Chondrocyte (in vitro differentiated cells): ENCODE data around the gene NOD2. TPM values are rescaled to one million over a fixed set of nuclear protein-coding genes. Genes with fewer than 3 reads are reported as not detected.

Experiments
- DNase-seq: peaks from one replicate; pipeline ENCODE4 v3.0.0; 2021; ENCODE audit warnings: mixed read lengths, low spot score
- H3K27ac Mint-ChIP-seq: one replicate; pipeline ENCODE4 v1.8.0; 2021; ENCODE audit warnings: mild to moderate bottlenecking, moderate library complexity, mixed read lengths; ENCODE audit not compliant: unreplicated experiment
- H3K27me3 Mint-ChIP-seq: 2 replicates; pipeline ENCODE4 v1.8.0; 2021; ENCODE audit warnings: low read depth, mixed read lengths
- H3K36me3 Mint-ChIP-seq: 2 replicates; pipeline ENCODE4 v1.8.0; 2021; ENCODE audit warnings: low read depth, mixed read lengths
- H3K4me1 Mint-ChIP-seq: 2 replicates; pipeline ENCODE4 v1.8.0; 2021; ENCODE audit warnings: low read depth, mild to moderate bottlenecking, mixed read lengths
- H3K4me3 Mint-ChIP-seq: one replicate; pipeline ENCODE4 v1.8.0; 2021; ENCODE audit warnings: mild to moderate bottlenecking, moderate library complexity, mixed read lengths; ENCODE audit not compliant: unreplicated experiment
- H3K9me3 Mint-ChIP-seq: 2 replicates; pipeline ENCODE4 v1.8.0; 2021; ENCODE audit warnings: low read depth, mixed read lengths
- total RNA-seq: library from RNA; stranded (reverse); gene quantifications from 3 replicates; pipeline ENCODE4 v1.2.1, GENCODE V29; 2021
- TF ChIP-seq, protein P1 (sequence below): fragments of 200-600 bp; sonication (generic); IDR thresholded peaks from 2 replicates; pipeline ENCODE4 v1.5.0; 2021; ENCODE audit warnings: antibody characterized with exemption, mild to moderate bottlenecking, moderate library complexity

Gene NOD2
- total RNA-seq, 1 donor from 2014 or later: 0.05 TPM

- peak; percentile 42 for DNase-seq
- peaks cover 3% of the 10 kb centered on the region for H3K36me3 Mint-ChIP-seq
- H3K4me1 Mint-ChIP-seq: peaks cover 9% of the 10 kb centered on the region
- TF ChIP-seq, protein P1, sequence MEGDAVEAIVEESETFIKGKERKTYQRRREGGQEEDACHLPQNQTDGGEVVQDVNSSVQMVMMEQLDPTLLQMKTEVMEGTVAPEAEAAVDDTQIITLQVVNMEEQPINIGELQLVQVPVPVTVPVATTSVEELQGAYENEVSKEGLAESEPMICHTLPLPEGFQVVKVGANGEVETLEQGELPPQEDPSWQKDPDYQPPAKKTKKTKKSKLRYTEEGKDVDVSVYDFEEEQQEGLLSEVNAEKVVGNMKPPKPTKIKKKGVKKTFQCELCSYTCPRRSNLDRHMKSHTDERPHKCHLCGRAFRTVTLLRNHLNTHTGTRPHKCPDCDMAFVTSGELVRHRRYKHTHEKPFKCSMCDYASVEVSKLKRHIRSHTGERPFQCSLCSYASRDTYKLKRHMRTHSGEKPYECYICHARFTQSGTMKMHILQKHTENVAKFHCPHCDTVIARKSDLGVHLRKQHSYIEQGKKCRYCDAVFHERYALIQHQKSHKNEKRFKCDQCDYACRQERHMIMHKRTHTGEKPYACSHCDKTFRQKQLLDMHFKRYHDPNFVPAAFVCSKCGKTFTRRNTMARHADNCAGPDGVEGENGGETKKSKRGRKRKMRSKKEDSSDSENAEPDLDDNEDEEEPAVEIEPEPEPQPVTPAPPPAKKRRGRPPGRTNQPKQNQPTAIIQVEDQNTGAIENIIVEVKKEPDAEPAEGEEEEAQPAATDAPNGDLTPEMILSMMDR: no peak
- no peak overlapping the region for H3K4me3 Mint-ChIP-seq
- peaks cover 10% of the 10 kb centered on the region for H3K9me3 Mint-ChIP-seq
- H3K27ac Mint-ChIP-seq: no peak overlapping the region
- H3K27me3 Mint-ChIP-seq: no peaks in the 10 kb centered on the region
Observed at GRCh38 chr16:50667497-50668367, 25.7 kb upstream of the NOD2 start.

DNA sequence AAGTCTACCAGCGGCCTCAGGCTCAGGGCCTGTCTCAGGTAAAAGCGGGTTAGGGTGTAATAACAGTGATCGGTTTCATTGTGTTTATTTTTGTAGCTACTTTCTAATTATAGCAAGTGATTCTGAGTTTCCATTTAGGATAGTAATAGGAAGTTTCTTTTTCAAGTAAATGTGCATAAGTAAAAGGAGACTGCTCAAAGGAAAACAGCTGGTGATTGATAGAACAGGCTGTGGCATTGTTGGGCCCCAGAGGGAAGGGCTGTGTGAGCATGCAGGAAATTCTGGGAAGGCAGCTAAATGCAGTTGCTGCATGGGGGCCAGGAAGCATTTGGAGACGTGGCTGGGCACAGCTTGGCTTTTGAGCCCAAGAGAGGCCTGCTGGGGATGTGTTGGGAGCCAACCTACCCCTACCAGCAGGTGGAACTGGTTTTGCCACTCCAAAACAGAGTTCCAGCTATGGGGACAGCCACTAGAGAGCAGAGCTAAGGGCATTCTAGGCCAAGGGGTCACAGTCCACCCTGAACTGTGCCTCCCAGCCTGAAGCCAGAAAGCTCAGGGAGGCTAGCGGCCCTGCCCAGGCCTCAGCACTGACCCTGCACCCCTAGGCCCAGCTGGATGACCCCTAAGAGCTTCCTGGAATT is 24.9 kb upstream of the NOD2 start:
- Mint-ChIP-seq H3K27me3 (no peaks in the 10 kb centered on the region), H3K27ac (no peak overlapping the region)
- TF ChIP-seq, protein P1: no peak

DNA sequence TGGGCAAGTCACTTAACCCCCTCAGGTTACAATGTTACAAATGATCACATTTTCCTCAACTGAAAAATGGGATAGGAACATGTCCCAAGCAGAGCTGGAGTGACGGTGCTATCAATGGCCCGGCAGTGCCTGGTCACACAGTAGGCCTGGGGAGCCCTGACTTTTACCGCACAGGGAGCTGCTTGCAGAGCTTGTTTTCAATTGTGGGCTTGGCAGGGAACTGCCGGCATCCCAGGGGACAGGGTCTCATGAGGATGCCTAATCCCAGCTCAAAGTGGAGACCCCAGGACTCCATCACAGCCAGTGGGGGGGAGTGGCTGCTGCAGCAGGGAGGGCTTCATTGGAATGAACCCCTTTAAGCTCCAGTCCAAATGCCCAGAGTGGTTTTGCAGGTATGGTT is 23.7 kb upstream of the NOD2 start:
- H3K27ac Mint-ChIP-seq: no peak overlapping the region
- H3K36me3 Mint-ChIP-seq: peaks cover 2% of the 10 kb centered on the region
- H3K9me3 Mint-ChIP-seq: peaks cover 12% of the 10 kb centered on the region
- no peaks in the 10 kb centered on the region for H3K27me3 Mint-ChIP-seq
- peak; percentile 52 for DNase-seq
- no peak overlapping the region for H3K4me3 Mint-ChIP-seq
- TF ChIP-seq, protein P1: no peak
- H3K4me1 Mint-ChIP-seq: peaks cover 9% of the 10 kb centered on the region

More for the DNA sequence above, 24.9 kb upstream of the NOD2 start:
- H3K36me3 Mint-ChIP-seq: peaks cover 3% of the 10 kb centered on the region
- no peak overlapping the region for H3K4me3 Mint-ChIP-seq
- H3K4me1 Mint-ChIP-seq: peaks cover 9% of the 10 kb centered on the region
- peak; percentile 37 for DNase-seq
- peaks cover 10% of the 10 kb centered on the region for H3K9me3 Mint-ChIP-seq

GRCh38 chr16:50670476-50670875 is 22.9 kb upstream of the NOD2 start:
- Mint-ChIP-seq H3K36me3 (peaks cover 1% of the 10 kb centered on the region), H3K9me3 (peaks cover 12% of the 10 kb centered on the region), H3K4me1 (peaks cover 6% of the 10 kb centered on the region), H3K4me3 (no peak overlapping the region), H3K27ac (no peak overlapping the region), H3K27me3 (no peaks in the 10 kb centered on the region)
- TF ChIP-seq, protein P1: no peak
- peak; percentile 50 for DNase-seq

- H3K4me3 Mint-ChIP-seq: no peak overlapping the region
- H3K4me1 Mint-ChIP-seq: peaks cover 5% of the 10 kb centered on the region
- no peak for DNase-seq
- peaks cover 12% of the 10 kb centered on the region for H3K9me3 Mint-ChIP-seq
- peaks cover 1% of the 10 kb centered on the region for H3K36me3 Mint-ChIP-seq
- H3K27me3 Mint-ChIP-seq: no peaks in the 10 kb centered on the region
- no peak overlapping the region for H3K27ac Mint-ChIP-seq
- TF ChIP-seq, protein P1: peak; percentile 73
Observed at GRCh38 chr16:50671644-50672260, 21.7 kb upstream of the NOD2 start.
